CD4-positive, CD25-positive, alpha-beta regulatory T cell (primary cell): Measurements from ENCODE around the gene COL4A1. TPM values are rescaled to one million over a fixed set of nuclear protein-coding genes. Genes with fewer than 3 reads are reported as not detected.

Experiments used
- ATAC-seq, 2 donors: fragments of 150-1000 bp; cut with Tn5 transposase; one replicate each; pipeline ENCODE4 v1.10.0; 2021; ENCODE audit warnings: low read depth in 2 of 2, moderate number of reproducible peaks in 2 of 2, moderate library complexity in 1 of 2
- DNase-seq, 3 donors: peaks; one replicate each; pipeline versions ENCODE4 v3.0.0 to v3.0.0-alpha.2; 2012 to 2022; ENCODE audit warnings: mixed read lengths in 1 of 3
- H3K27ac ChIP-seq: one replicate; pipeline ENCODE4 v1.7.0; 2013; ENCODE audit warnings: mild to moderate bottlenecking, low read length; ENCODE audit not compliant: insufficient read depth, poor library complexity, severe bottlenecking
- H3K27me3 ChIP-seq: one replicate; pipeline ENCODE4 v1.7.0; 2013; ENCODE audit warnings: low read length; ENCODE audit not compliant: control insufficient read depth, insufficient read depth
- H3K36me3 ChIP-seq: one replicate; pipeline ENCODE4 v1.7.0; 2013; ENCODE audit warnings: mild to moderate bottlenecking, low read length, moderate library complexity; ENCODE audit not compliant: control insufficient read depth, insufficient read depth
- H3K4me1 ChIP-seq: 2 replicates; pipeline ENCODE4 v1.7.0; 2013; ENCODE audit warnings: mild to moderate bottlenecking, low read length; ENCODE audit not compliant: insufficient read depth, control insufficient read depth, poor library complexity, severe bottlenecking
- H3K4me3 ChIP-seq: one replicate; pipeline ENCODE4 v1.7.0; 2013; ENCODE audit warnings: low read depth, mild to moderate bottlenecking, low read length, moderate library complexity
- H3K9me3 ChIP-seq, 2 experiments: 1 replicate in 1 of 2; 2 replicates in 1 of 2; pipeline ENCODE4 v1.7.0; 2013; ENCODE audit warnings: low read length in 2 of 2, mild to moderate bottlenecking in 1 of 2, moderate library complexity in 1 of 2; ENCODE audit not compliant: control insufficient read depth in 2 of 2
- H3K27ac Mint-ChIP-seq, 3 donors: one replicate each; pipeline ENCODE4 v1.8.0; 2020 to 2022; ENCODE audit warnings: mild to moderate bottlenecking in 3 of 3, mixed read lengths in 3 of 3, moderate library complexity in 2 of 3
- H3K27me3 Mint-ChIP-seq: one replicate; pipeline ENCODE4 v1.8.0; 2022; ENCODE audit warnings: mild to moderate bottlenecking, mixed read lengths
- H3K36me3 Mint-ChIP-seq: one replicate; pipeline ENCODE4 v1.8.0; 2020; ENCODE audit warnings: mixed read lengths
- H3K4me1 Mint-ChIP-seq, 4 donors: one replicate each; pipeline ENCODE4 v1.8.0; 2020 to 2022; ENCODE audit warnings: mixed read lengths in 4 of 4, mild to moderate bottlenecking in 1 of 4
- H3K4me3 Mint-ChIP-seq, 4 donors: one replicate each; pipeline ENCODE4 v1.8.0; 2020 to 2022; ENCODE audit warnings: mild to moderate bottlenecking in 4 of 4, mixed read lengths in 4 of 4, moderate library complexity in 3 of 4
- H3K9me3 Mint-ChIP-seq, 7 donors: one replicate each; pipeline ENCODE4 v1.8.0; 2020 to 2022; ENCODE audit warnings: mixed read lengths in 7 of 7, mild to moderate bottlenecking in 3 of 7, moderate library complexity in 2 of 7
- polyA plus RNA-seq, 4 donors: library from polyadenylated mRNA; unstranded; fragments of 300-500 nt; fragmentation: Illumina TruSeq; gene quantifications; one replicate each; pipeline ENCODE4 v1.2.3, GENCODE V29; 2021
- total RNA-seq: library from RNA; stranded (reverse); gene quantifications from one replicate; pipeline ENCODE4 v1.2.3, GENCODE V29; 2022

The COL4A1 gene
- total RNA-seq = not detected
- not detected for polyA plus RNA-seq

DNA sequence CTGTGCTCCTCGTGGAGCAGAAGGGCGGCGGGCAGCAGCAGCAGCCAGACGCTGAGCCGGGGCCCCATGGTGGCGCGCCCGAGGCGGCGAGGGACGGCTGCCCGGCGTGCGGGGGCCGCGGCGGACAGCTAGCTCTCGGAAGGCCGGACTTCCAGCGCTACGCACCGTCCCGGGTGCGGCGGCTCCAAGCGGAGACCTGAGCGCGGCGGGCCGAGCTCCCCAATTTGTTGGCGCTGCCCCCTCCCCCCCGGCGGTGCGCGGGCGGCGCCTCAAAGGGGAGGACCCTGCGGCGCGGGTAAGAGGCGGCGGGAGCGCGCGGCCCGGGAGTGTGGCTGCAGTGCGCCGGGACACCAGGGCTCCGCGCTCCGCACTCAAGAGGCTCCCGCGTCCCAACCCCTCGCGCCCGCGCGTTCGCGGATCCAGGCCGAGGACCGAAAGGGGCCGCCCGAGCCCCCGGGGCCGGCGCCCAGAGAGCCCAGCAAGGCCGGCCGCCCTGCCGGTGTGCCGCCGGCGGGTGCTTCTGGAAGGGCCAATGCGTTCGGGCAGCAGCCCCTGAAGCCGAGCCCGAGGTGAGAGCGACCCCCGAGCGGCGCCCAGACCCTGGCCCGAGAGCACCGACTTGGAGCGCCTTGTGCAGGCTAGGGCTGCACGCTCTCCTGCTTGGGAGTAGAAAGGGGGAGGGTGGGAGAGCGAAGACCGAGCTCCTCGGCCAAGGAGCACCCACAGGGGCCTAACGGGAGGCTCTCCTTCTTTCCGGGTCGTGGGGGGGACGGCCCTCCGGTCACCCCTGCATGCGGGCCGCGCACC lies at the start of gene COL4A1, which contains the start of gene COL4A2:
Gene COL4A1 (minus strand): TSS at position 198 of the 807 bp plus-strand sequence. CDS start 130 bp downstream, at position 68.
Gene COL4A2 (plus strand): TSS at position 325 of the 807 bp plus-strand sequence. CDS start 620 bp downstream, outside the sequence.
- Histone ChIP-seq H3K4me1 (no peaks in the 10 kb centered on the region), H3K36me3 (no peaks in the 10 kb centered on the region), H3K27ac (no peak within 1 kb of the TSS), H3K27me3 (peaks cover 6% of the 10 kb centered on the region), H3K4me3 (no peak within 1 kb of the TSS), H3K9me3 (no peaks in the 10 kb centered on the region)
- peaks cover 0 to 3% (median 0%) of the 10 kb centered on the region in 7 donors for H3K9me3 Mint-ChIP-seq
- H3K4me1 Mint-ChIP-seq = peaks cover 0 to 7% (median 2%) of the 10 kb centered on the region in 4 donors
- H3K27ac Mint-ChIP-seq = no peak within 1 kb of the TSS
- H3K27me3 Mint-ChIP-seq = peaks cover 66% of the 10 kb centered on the region
- H3K36me3 Mint-ChIP-seq = no peaks in the 10 kb centered on the region
- ATAC-seq (no peak), DNase-seq (no peak)
- no peak within 1 kb of the TSS for H3K4me3 Mint-ChIP-seq

DNA sequence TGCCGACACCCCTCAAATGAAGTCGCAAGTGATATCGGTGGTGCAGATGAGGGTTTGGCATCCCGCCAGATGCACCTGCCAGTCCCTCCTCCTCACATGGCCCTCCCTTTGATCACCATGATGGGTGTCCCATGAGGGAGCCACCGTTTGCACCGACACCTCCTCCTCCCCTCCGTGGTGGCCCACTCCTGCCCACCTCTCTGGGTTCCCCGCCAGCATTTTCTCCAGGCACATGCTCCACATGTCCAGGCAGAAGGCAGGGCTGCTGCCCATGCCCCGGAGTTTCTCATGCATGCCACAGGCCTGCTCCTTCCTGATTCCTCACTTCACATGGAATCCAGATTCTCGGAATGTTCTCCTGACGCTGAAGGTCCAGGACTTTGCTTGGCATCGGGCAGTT lies 49.4 kb upstream of the COL4A1 start:
- Mint-ChIP-seq H3K4me1 (no peaks in the 10 kb centered on the region), H3K9me3 (peaks cover 0 to 2% (median 0%) of the 10 kb centered on the region in 7 donors), H3K27ac (no peak overlapping the region), H3K36me3 (no peaks in the 10 kb centered on the region), H3K4me3 (no peak overlapping the region), H3K27me3 (no peaks in the 10 kb centered on the region)
- Histone ChIP-seq H3K27ac (no peak overlapping the region), H3K36me3 (no peaks in the 10 kb centered on the region), H3K4me3 (no peak overlapping the region), H3K27me3 (no peaks in the 10 kb centered on the region), H3K9me3 (no peaks in the 10 kb centered on the region), H3K4me1 (no peaks in the 10 kb centered on the region)
- ATAC-seq (no peak), DNase-seq (no peak)

DNA sequence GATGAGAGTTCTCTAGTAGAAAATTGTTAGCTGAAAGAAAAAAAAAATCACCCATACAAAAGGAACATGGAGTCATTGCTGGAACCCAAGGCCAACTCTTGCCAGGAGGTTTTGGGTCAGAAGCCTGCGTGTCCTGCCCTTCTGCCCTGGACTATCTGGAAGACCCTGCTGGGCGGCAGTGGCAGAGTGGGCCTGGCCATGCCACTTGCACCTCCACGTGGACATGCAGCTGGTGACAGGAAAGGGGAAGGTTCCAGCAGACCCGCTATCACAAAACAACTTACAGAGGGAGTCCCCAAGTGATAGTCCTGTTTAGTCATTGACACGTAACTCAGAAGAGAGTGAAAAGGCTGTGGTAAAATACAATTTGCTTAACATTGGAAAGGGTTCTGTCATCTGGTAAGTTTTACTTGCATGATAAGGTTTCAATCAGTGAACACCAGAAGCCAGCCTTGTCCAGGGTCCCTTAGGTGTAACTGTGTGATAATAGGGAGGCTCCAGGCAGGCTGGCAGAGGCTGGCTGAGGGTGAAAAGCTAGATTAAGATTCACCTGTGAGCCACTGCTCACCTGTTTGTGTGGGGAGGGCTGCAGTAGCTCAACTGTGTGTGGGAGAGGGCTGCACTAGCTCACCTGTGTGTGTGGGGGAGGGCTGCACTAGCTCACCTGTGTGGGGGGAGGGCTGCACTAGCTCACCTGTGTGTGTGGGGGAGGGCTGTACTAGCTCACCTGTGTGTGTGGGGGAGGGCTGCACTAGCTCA lies 47.9 kb upstream of the COL4A1 start:
- ATAC-seq (no peak), DNase-seq (no peak)
- H3K4me3 ChIP-seq = no peak overlapping the region
- H3K27ac ChIP-seq = no peak overlapping the region
- no peaks in the 10 kb centered on the region for H3K9me3 Mint-ChIP-seq
- no peak overlapping the region for H3K27ac Mint-ChIP-seq
- H3K9me3 ChIP-seq = no peaks in the 10 kb centered on the region
- H3K4me3 Mint-ChIP-seq = no peak overlapping the region
- H3K36me3 ChIP-seq = no peaks in the 10 kb centered on the region
- H3K27me3 Mint-ChIP-seq = no peaks in the 10 kb centered on the region
- no peaks in the 10 kb centered on the region for H3K4me1 ChIP-seq
- no peaks in the 10 kb centered on the region for H3K36me3 Mint-ChIP-seq
- H3K4me1 Mint-ChIP-seq = no peaks in the 10 kb centered on the region
- H3K27me3 ChIP-seq = no peaks in the 10 kb centered on the region

DNA sequence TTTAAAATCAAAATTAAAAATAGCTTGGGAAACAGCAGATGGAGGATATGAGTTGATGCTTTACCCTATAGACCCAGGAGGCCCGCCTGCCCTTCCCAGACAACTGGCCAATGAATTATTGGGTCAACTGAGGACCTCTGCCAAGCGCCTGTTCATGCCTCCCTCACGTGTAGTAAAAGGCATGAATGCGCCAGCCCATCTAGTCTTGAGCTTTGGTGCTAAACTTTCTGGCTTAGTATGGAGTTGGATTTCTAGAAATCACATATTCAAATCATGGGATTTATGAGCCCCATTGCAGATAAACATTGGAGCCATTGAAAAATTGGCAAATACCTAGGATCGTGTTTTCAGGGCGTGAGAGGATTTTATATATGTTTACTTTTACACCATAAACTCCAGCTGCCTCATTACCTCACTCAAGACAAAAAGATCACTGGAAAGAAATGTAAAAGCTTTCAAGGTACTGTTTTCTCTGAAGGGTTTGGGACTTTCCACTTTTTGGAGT lies 47.2 kb upstream of the COL4A1 start:
- no peak for ATAC-seq
- no peaks in the 10 kb centered on the region for H3K9me3 Mint-ChIP-seq
- H3K9me3 ChIP-seq = no peaks in the 10 kb centered on the region
- H3K27me3 Mint-ChIP-seq = no peaks in the 10 kb centered on the region
- H3K36me3 Mint-ChIP-seq = no peaks in the 10 kb centered on the region
- H3K4me1 Mint-ChIP-seq = no peaks in the 10 kb centered on the region
- H3K27me3 ChIP-seq = no peaks in the 10 kb centered on the region
- H3K27ac ChIP-seq = no peak overlapping the region
- no peak overlapping the region for H3K4me3 ChIP-seq
- no peak for DNase-seq
- H3K4me3 Mint-ChIP-seq = no peak overlapping the region
- H3K4me1 ChIP-seq = no peaks in the 10 kb centered on the region
- no peak overlapping the region for H3K27ac Mint-ChIP-seq
- H3K36me3 ChIP-seq = no peaks in the 10 kb centered on the region

DNA sequence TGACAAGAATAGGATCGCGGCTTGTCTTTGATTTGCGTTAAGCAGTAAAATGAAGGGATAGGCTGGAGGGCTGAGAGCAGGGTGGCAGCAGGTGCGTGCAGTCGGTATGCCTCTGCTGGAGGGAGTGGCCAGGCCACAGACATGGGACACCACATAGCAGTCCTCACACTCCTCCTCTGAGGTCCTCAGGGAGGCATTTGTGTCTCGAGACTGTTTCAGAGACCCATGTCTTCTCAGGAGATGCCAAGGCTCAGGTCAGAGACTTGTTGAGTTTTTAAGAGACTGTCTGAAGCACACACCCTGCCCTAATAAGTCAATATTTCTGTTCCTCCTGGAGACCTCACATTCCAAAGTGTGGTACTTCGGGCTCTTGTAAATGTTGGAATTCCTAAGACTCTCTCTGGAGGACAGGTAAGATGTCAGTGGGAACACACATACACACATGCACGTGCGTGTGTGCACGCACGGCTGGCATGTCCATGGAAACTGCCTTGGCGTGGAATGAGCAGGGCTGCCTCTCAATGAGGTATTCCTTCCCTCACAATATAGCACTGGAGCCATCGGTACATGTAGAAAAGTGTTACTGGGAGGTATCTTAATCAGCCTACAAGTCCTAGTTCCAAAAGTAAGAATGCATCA lies 46.5 kb upstream of the COL4A1 start:
- H3K27me3 ChIP-seq = no peaks in the 10 kb centered on the region
- no peaks in the 10 kb centered on the region for H3K36me3 Mint-ChIP-seq
- H3K36me3 ChIP-seq = no peaks in the 10 kb centered on the region
- no peak overlapping the region for H3K27ac ChIP-seq
- H3K4me3 Mint-ChIP-seq = no peak overlapping the region
- no peak overlapping the region for H3K27ac Mint-ChIP-seq
- H3K9me3 Mint-ChIP-seq = no peaks in the 10 kb centered on the region
- H3K4me3 ChIP-seq = no peak overlapping the region
- no peaks in the 10 kb centered on the region for H3K9me3 ChIP-seq
- no peaks in the 10 kb centered on the region for H3K27me3 Mint-ChIP-seq
- no peaks in the 10 kb centered on the region for H3K4me1 Mint-ChIP-seq
- no peaks in the 10 kb centered on the region for H3K4me1 ChIP-seq
- DNase-seq = no peak
- ATAC-seq = no peak

DNA sequence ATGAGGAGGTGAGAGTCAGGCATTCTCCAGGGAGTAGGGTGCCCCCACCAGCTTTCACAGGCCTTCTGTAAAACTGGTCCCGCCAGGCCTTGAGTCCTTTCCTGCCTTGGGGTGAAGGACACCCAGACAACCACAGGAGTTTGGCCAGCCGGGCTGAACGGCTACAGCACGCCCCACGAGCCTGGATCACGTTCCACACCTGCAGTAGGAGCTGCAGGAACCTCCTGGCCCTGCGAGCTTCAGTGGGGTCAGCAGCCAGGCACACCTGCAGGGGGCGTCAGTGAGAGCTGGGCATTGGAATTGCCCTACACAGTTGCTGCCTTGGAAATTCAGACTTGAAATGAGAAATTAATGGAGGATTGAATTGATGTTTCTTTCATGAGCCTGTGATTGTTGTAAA lies 45.8 kb upstream of the COL4A1 start:
- Histone ChIP-seq H3K4me3 (no peak overlapping the region), H3K4me1 (no peaks in the 10 kb centered on the region), H3K27ac (no peak overlapping the region), H3K9me3 (no peaks in the 10 kb centered on the region), H3K27me3 (no peaks in the 10 kb centered on the region), H3K36me3 (no peaks in the 10 kb centered on the region)
- no peaks in the 10 kb centered on the region for H3K27me3 Mint-ChIP-seq
- no peak overlapping the region for H3K4me3 Mint-ChIP-seq
- ATAC-seq (no peak), DNase-seq (no peak)
- H3K27ac Mint-ChIP-seq = no peak overlapping the region
- peaks cover 0 to 3% (median 0%) of the 10 kb centered on the region in 7 donors for H3K9me3 Mint-ChIP-seq
- H3K36me3 Mint-ChIP-seq = no peaks in the 10 kb centered on the region
- H3K4me1 Mint-ChIP-seq = no peaks in the 10 kb centered on the region

DNA sequence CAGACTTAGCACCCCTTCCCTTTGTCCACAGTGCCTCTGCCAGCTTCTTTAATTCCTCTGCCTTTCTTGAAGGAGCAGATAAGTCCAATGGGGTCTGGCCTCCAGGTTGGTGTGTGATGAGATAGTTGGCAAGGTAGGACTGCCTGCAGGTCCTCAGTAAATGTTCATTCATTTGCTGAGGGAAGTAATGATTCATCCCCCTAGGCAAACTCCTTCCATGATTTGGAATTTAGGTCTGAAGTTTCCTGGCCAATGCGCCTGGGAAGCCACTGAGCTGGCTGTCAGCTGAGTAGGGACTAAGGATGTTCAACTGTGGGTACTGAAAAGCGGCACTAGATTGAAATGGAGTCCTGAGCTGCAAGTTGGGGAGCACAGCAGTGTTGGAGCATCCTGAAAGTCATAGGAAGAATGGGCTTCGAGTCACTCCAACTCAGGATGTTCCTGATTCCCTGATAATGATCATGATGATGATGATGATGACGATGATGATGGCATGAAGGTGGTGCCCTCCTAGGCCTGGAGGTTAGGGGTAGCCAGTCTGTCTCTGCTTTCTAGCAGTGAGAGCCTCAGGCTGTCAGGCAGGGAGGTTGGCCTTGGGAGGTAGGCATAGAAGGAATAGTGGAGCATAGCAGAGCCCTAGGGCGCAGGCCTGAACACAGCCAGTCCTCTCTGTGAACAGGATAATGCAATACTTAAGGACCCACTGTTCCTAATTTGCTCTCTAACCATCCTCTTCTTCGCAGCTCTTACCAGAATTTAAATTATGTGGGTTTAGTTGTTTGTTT lies 44.9 kb upstream of the COL4A1 start:
- peaks cover 0 to 4% (median 0%) of the 10 kb centered on the region in 7 donors for H3K9me3 Mint-ChIP-seq
- no peak for DNase-seq

More for the DNA sequence above, 44.9 kb upstream of the COL4A1 start:
- no peak for ATAC-seq
- H3K36me3 Mint-ChIP-seq = no peaks in the 10 kb centered on the region
- H3K27ac ChIP-seq = no peak overlapping the region
- no peaks in the 10 kb centered on the region for H3K27me3 ChIP-seq
- H3K4me3 Mint-ChIP-seq = no peak overlapping the region
- H3K9me3 ChIP-seq = no peaks in the 10 kb centered on the region
- H3K27ac Mint-ChIP-seq = no peak overlapping the region
- H3K27me3 Mint-ChIP-seq = no peaks in the 10 kb centered on the region
- no peak overlapping the region for H3K4me3 ChIP-seq
- no peaks in the 10 kb centered on the region for H3K4me1 Mint-ChIP-seq
- no peaks in the 10 kb centered on the region for H3K4me1 ChIP-seq
- H3K36me3 ChIP-seq = no peaks in the 10 kb centered on the region
